Gastrocnemius medialis (tissue), 4 donors: Measurements from ENCODE around the gene CCDC85B. TPM values are rescaled to one million over a fixed set of nuclear protein-coding genes. Genes with fewer than 3 reads are reported as not detected.
A peak's percentile ranks its signal among the peaks of the same experiment; 100 is the strongest.

Source experiments
- ATAC-seq, 2 donors: fragments of 150-250 bp; one replicate each; pipeline ENCODE4 v1.9.1; 2016
- DNase-seq, 2 donors: peaks; one replicate each; pipeline ENCODE4 v3.0.0-alpha.2; 2019
- H3K27ac ChIP-seq, 4 donors: fragments of 200-600 bp; sonication (generic); 1 replicate in 1 of 4; 2 replicates in 3 of 4; pipeline ENCODE4 v1.5.1; 2016 to 2018; ENCODE audit warnings: mild to moderate bottlenecking in 2 of 4, moderate library complexity in 1 of 4
- H3K27me3 ChIP-seq, 3 donors: fragments of 200-600 bp; sonication (generic) in 2 of 3; 1 replicate in 1 of 3; 2 replicates in 2 of 3; pipeline versions ENCODE4 v1.5.1 to v1.6.0; 2016 to 2019; ENCODE audit warnings: mild to moderate bottlenecking in 1 of 3, moderate library complexity in 1 of 3
- H3K36me3 ChIP-seq, 2 donors: fragments of 200-600 bp; sonication (generic) in 1 of 2; one replicate each; pipeline ENCODE4 v1.5.1; 2017 to 2018
- H3K4me1 ChIP-seq, 2 donors: fragments of 200-600 bp; sonication (generic) in 1 of 2; one replicate each; pipeline ENCODE4 v1.5.1; 2016 to 2017; ENCODE audit warnings: mild to moderate bottlenecking in 2 of 2
- H3K4me3 ChIP-seq, 4 donors: fragments of 200-600 bp; sonication (generic) in 3 of 4; 1 replicate in 1 of 4; 2 replicates in 3 of 4; pipeline ENCODE4 v1.5.1; 2016 to 2019; ENCODE audit warnings: mild to moderate bottlenecking in 2 of 4
- H3K9me3 ChIP-seq, 3 donors: fragments of 200-600 bp; sonication (generic) in 2 of 3; 1 replicate in 1 of 3; 2 replicates in 2 of 3; pipeline ENCODE4 v1.5.1; 2016 to 2019
- CTCF ChIP-seq, 5 experiments: fragments of 450-650 bp in 3 of 5; fragments of 200-600 bp in 2 of 5; sonication (generic) in 2 of 5; IDR thresholded peaks in 4 of 5; conservative IDR thresholded peaks in 1 of 5; 1 replicate in 4 of 5; 2 replicates in 1 of 5; pipeline ENCODE4 v1.5.1; 2016 to 2019; ENCODE audit warnings: antibody characterized with exemption in 5 of 5, mild to moderate bottlenecking in 3 of 5, moderate library complexity in 3 of 5
- POLR2A ChIP-seq, 2 donors: fragments of 450-650 bp; IDR thresholded peaks; one replicate each; pipeline ENCODE4 v1.6.1; 2017; ENCODE audit warnings: antibody characterized with exemption in 2 of 2, mild to moderate bottlenecking in 2 of 2, moderate library complexity in 2 of 2
- in situ Hi-C, 4 donors: fragments of 200-750 bp; cut with MboI; loops; one replicate each; pipeline versions ENCODE4 v1.15.0 to v1.8.0; 2017; ENCODE audit warnings: low sequenced_read_pairs in 4 of 4
- intact Hi-C: fragments of 100-400 bp; cut with DNase I; formaldehyde crosslinking; loops from one replicate; pipeline ENCODE4 v1.15.1; 2023; ENCODE audit warnings: low total_unique reads
- total RNA-seq, 4 donors: library from RNA; depleted of rRNA; stranded (reverse); fragments of >200 nt; gene quantifications; one replicate each; pipeline versions ENCODE4 v1.1.0 to v1.2.3, GENCODE V29; 2016

CCDC85B gene
- total RNA-seq, 4 donors from 2014 or later: 25.4 to 81.3 (median 42.4) TPM

- Histone ChIP-seq H3K27me3 (no peaks in the 10 kb centered on the region), H3K36me3 (peaks cover 0 to 48% of the 10 kb centered on the region in 2 donors), H3K9me3 (peaks cover 0 to 4% (median 0%) of the 10 kb centered on the region in 3 donors), H3K27ac (no peak overlapping the region), H3K4me1 (peaks cover 3 to 8% of the 10 kb centered on the region in 2 donors), H3K4me3 (no peak overlapping the region)
- TF ChIP-seq POLR2A (IDR thresholded peaks at IDR 0.05) (no peak), CTCF (IDR thresholded peaks at IDR 0.05 in 4 of 5, conservative IDR thresholded peaks at IDR 0.05 in 1 of 5) (peak in 1 of 5 experiments; percentile 34)
- ATAC-seq (no peak), DNase-seq (no peak)
- in situ Hi-C loops: no loop called here
- intact Hi-C loops: no loop called here
These were observed 39.3 kb upstream of the CCDC85B start for GRCh38 chr11:65851083-65851579.

- in situ Hi-C loops: no loop called here
- peaks cover 0 to 48% of the 10 kb centered on the region in 2 donors for H3K36me3 ChIP-seq
- no peak for ATAC-seq
These were observed 38.5 kb upstream of the CCDC85B start for GRCh38 chr11:65851811-65852507.

GRCh38 chr11:65852508-65853245 is 37.8 kb upstream of the CCDC85B start:
- no peak for ATAC-seq
- Histone ChIP-seq H3K9me3 (peaks cover 0 to 4% (median 0%) of the 10 kb centered on the region in 3 donors), H3K4me1 (peaks cover 10 to 14% of the 10 kb centered on the region in 2 donors), H3K27me3 (no peaks in the 10 kb centered on the region), H3K27ac (no peak overlapping the region), H3K4me3 (no peak overlapping the region), H3K36me3 (peaks cover 0 to 48% of the 10 kb centered on the region in 2 donors)
- intact Hi-C loops (no loop called here), in situ Hi-C loops (no loop called here)
- TF ChIP-seq POLR2A (IDR thresholded peaks at IDR 0.05): no peak
- TF ChIP-seq CTCF (IDR thresholded peaks at IDR 0.05 in 4 of 5, conservative IDR thresholded peaks at IDR 0.05 in 1 of 5): no peak
- no peak for DNase-seq

More at GRCh38 chr11:65851811-65852507, 38.5 kb upstream of the CCDC85B start:
- Histone ChIP-seq H3K4me1 (peaks cover 10 to 14% of the 10 kb centered on the region in 2 donors), H3K9me3 (peaks cover 0 to 4% (median 0%) of the 10 kb centered on the region in 3 donors), H3K27ac (no peak overlapping the region), H3K4me3 (no peak overlapping the region), H3K27me3 (no peaks in the 10 kb centered on the region)
- TF ChIP-seq POLR2A (IDR thresholded peaks at IDR 0.05) (no peak), CTCF (IDR thresholded peaks at IDR 0.05 in 4 of 5, conservative IDR thresholded peaks at IDR 0.05 in 1 of 5) (no peak)
- intact Hi-C loops: no loop called here
- no peak for DNase-seq

- Histone ChIP-seq H3K27ac (no peak overlapping the region), H3K36me3 (peaks cover 0 to 48% of the 10 kb centered on the region in 2 donors)
- no peak for DNase-seq
These were observed 37.1 kb upstream of the CCDC85B start for GRCh38 chr11:65853246-65853979.

More at GRCh38 chr11:65853246-65853979, 37.1 kb upstream of the CCDC85B start:
- H3K4me1 ChIP-seq: peaks cover 10 to 16% of the 10 kb centered on the region in 2 donors
- no peak for ATAC-seq
- in situ Hi-C loops (no loop called here), intact Hi-C loops (no loop called here)
- H3K9me3 ChIP-seq: peaks cover 0 to 4% (median 0%) of the 10 kb centered on the region in 3 donors
- no peaks in the 10 kb centered on the region for H3K27me3 ChIP-seq
- TF ChIP-seq CTCF (IDR thresholded peaks at IDR 0.05 in 4 of 5, conservative IDR thresholded peaks at IDR 0.05 in 1 of 5) (no peak), POLR2A (IDR thresholded peaks at IDR 0.05) (no peak)
- no peak overlapping the region for H3K4me3 ChIP-seq
